Activated CD4-positive, alpha-beta T cell treated with anti-CD3 and anti-CD28 coated beads, Interleukin-2, amount 50 U/mL, for 1 hour (primary cell): ENCODE measurements around the gene L3MBTL4.
"Not testable (repeated sequence)": the region's sequence is repeated elsewhere in the genome, so short reads cannot be mapped to it uniquely, and the experiment has no call there.

Source experiments
- DNase-seq: peaks from one replicate; pipeline ENCODE4 v3.0.0-alpha.2; 2020

Gene L3MBTL4

GRCh38 chr18:6294148-6294784 lies 120.4 kb downstream of the L3MBTL4 start:
- no peak for DNase-seq

GRCh38 chr18:6289843-6290242 lies 124.9 kb downstream of the L3MBTL4 start:
- DNase-seq, result no peak

GRCh38 chr18:6286585-6286984 lies 128.1 kb downstream of the L3MBTL4 start:
- DNase-seq, result no peak

GRCh38 chr18:6284761-6285160 lies 129.9 kb downstream of the L3MBTL4 start:
- DNase-seq, result no peak

DNA sequence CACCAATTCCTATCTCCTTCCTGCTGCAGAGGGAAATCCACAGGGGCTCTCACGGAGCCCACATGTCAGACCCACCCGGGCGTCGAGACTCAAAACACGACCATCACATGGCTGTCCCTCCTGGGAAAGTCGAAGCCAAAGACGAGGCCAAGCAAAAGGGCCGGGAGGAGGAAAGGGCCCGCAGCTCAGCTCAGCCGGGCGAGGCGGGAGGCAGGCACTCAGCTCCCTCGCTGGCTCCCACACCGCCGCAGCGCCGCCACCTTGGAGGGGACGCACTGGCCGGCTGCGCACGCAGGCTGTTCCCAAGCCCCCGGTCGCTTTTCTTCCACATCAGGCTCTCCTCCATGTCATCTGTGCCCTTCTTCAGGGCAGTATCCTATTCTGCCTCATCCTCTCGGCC lies 130.4 kb downstream of the L3MBTL4 start:
- no peak for DNase-seq

- DNase-seq, result no peak
Observed at GRCh38 chr18:6281874-6282273, 132.8 kb downstream of the L3MBTL4 start.

DNA sequence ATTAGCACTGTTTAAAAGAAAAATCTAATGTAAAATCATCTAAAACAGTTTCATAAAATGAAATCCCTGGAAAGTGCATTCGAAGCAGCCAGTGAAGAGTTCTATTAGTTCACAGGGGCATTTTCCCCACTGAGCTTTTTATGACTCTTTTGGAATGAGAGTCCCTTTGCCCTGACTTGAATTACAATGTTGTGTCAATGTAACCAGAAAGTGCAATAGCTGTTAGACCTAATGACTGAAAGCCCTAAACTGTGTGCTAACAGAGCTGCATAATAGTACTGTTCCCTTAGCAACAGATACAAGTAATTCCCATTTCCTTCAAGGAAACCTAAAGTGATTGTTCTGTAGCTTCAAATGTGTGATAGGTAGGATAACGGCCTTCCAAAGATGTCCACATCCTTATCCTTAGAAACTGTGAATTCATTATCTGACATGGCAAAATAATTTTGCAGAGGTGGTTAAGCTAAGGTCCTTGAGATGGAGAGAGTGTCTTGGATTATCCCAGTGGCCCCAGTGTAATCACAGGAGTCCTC lies 134.4 kb downstream of the L3MBTL4 start:
- DNase-seq, result no peak

DNA sequence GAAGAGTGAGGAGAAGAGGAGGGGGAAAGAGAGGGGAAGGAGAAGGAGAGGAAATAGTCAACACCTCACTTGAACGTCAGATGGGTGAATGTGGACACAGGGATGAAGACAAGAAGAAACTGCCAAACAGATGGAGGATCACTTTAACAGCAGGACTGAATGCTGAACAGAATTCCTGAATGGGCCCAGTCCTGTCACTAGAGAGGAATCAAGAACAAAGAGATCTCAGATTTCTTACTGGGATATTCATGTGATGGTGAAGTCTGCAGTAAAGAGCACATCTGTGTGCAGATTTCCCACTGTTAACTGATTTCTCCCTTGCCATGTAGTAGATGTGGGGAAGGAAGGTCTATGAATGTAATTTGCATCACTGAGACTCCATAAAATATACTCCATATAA lies 135.4 kb downstream of the L3MBTL4 start:
- no peak for DNase-seq

GRCh38 chr18:6273423-6273822 lies 141.3 kb downstream of the L3MBTL4 start:
- no peak for DNase-seq

DNA sequence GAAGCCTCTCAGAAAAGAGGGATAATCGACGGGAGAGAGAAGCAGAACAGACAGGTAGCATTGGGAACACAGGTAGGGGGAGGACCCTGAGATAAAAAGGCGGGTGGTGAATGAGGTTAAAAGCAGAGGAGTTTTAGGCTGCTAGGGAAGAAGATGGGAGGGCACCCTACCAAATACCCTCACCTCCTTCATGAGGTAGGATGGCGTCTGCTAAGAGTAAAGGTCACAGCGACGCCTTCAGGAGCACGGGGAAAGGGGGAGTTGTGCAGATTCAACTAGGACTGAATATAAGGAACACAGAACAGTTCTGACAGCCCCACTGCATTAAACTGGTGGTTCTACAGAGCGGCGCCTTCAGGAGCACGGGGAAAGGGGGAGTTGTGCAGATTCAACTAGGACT lies 142.6 kb downstream of the L3MBTL4 start:
- DNase-seq, result not testable (repeated sequence)

DNA sequence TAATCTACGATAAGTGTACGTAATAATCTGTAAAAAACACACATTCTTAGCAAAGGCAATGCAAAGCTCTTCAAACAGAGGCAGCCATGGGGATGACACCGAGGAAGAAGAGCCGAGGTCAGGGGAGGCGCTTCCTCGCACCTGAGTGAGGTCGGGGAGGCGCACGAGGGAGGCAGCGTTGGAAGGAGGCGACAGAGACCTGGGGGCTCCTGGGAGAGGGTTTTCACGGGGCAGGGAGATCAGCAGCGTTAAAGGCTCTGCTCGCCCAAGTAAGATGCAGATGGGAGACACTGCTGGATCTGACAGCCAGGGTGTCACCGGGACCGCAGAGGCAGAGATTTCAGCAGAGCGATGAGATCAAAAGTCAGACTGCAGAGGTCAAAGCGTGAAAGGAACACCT lies 143.1 kb downstream of the L3MBTL4 start:
- DNase-seq, result no peak

DNA sequence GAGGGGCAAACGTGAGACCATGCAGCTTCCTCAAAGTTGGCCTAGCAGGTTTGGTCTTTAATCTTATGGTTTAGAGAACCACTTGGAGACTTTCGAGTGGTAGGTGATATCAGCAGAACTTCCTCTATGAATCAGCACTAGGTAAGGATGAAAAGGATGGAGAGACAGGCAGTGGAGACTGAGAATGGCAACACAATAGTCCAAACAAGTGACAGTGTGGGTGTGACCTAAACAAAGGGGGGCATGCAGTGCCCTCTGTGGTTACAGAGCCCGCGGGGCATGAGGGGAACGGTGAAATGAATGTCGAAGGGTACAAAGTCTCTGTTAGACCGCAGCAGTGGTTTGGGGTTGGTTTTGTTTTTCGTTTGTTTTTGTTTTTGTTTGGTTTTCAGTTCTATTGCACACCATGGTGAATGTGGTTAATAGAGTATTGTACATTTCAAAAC lies 143.9 kb downstream of the L3MBTL4 start:
- no peak for DNase-seq

DNA sequence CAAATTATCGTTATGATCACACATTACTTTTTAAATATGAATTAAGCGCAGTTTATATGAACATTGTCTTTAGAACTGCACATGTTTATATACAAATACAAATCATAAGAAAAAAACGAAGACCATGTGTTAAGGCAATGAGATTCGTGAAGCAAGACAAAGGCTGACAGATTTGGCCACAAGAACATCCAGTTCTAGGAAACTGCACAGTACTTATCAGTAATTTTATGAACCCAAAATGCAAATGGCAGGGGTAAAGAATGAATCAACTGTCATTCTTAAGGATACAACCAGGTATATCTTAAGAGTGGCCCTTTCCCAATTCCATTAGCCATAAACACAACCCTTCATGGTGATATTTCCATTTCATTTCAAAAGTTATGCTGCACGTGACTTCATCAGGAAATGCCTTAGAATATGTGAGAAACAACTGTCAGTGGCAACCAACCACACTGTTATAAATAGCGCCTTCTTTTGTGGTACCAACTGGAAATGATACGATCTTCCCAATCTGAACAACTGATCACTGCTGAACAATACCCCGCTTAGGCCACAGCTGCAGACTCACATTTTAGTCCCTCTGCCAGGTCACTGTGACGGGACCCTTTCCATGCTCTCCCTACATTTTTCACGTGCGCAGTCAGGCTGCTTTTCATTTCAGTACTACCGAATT lies 144.9 kb downstream of the L3MBTL4 start:
- DNase-seq, result no peak

DNA sequence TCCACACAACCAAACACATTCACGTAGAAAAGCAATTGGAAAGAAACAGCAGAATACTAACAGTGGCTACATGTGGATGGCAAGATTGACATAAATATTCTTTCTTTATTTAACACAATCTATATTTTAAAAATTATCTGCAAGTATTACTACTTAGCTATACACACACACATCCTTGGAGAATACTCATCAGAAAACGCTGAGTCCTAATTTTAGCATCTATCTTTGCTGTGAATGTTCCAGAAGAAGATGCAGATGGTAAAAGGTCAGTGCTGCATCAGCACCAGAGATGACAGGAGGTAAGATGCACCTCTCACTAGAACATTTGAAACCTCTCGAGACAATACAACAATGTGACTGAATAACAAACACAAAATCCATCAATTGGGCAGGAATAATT lies 148.5 kb downstream of the L3MBTL4 start:
- DNase-seq, result no peak

DNA sequence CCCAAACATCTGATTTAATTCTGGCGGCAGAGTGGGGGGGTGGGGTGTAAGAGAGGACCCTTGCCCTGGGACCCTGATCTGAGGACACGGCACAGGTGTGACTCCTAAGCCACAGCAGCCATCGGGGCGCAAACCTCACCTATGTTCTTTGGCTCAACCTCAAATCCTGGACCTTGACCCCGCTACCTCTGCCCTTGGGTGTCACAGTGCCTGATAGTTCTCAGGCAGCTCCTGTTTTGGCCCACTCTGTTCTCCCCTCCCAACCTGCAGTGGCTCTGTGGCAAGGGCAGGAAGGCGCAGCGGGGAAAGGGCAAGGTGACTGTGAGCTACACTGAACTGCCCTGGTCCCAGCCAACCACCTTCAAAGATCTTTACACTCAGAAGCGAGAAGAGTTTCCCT lies 152.8 kb downstream of the L3MBTL4 start:
- no peak for DNase-seq

DNA sequence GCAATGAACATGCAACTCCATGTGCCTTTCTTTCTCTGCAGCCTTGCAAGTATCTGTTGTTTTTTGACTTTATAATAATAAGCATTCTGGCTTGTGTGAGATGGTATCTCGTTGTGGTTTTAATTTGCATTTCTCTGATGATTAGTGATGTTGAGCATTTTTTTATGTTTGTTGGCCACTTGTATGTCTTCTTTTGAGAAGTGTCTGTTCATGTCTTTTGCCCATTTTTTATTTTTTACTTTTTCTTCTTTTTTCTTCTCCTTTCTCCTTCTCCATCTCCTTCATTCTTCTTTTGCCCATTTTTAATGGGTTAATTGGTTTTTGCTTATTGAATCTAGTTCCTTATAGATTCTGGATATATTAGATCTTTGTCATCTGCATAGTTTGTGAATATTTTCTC lies 155.4 kb downstream of the L3MBTL4 start:
- DNase-seq, result not testable (repeated sequence)

DNA sequence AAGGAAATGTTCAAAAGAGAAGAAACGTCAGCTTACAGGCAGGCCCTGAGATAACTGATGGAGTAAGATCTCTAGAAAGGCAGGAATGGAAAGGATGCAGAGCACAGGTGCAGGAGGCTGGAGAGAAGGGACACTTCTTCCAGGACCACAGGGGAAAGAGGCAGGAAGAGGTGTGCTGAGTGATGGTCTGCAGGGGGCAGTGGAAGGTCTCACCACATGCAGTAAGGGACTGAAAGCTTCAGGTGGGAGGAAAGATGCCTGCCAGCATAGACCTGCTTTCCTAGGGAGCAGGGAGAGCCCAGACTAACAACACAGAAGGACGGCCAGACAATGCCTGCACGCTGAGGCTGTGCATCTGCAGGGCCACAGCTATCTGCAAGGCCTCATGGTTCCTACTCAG lies 156.8 kb downstream of the L3MBTL4 start:
- no peak for DNase-seq

DNA sequence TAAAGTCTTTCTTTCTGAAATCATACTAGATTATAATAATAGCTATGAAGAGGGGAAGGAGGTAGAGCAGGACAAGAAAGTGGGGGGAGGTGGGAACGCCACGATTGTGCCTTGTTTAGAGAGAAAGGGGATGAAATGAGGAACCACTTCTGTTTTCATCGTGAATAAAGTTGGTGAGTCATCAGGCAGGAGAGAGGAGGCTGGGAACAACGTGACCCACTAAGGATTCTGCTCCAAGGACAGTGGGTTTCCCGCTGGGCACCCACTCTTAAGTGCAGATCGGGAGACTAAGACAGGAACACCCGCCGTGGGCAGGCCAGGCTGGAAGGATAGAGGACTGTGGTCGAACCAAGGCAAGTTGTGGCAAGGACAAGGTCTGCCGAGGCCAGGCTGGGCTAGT lies 158.2 kb downstream of the L3MBTL4 start:
- no peak for DNase-seq

DNA sequence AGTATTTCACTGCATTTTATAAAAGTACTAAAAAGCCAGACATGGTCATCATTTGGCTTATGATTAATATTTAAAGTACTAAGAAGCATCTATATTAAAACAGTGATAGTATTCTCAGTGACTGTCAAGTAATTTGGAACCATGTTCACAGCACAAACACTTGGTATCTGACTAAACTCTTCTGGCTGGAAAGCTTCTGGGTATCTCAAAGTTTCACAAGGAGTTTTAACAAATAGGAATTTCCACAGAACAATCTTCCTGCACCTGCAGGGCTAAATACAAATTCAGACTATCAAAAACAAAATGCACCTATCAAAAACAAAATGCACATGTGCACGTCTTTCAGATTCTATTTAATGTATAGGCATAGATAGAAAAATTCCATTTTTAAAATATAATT lies 158.8 kb downstream of the L3MBTL4 start:
- no peak for DNase-seq

- DNase-seq, result no peak
Observed at GRCh38 chr18:6255116-6255705, 159.5 kb downstream of the L3MBTL4 start.

DNA sequence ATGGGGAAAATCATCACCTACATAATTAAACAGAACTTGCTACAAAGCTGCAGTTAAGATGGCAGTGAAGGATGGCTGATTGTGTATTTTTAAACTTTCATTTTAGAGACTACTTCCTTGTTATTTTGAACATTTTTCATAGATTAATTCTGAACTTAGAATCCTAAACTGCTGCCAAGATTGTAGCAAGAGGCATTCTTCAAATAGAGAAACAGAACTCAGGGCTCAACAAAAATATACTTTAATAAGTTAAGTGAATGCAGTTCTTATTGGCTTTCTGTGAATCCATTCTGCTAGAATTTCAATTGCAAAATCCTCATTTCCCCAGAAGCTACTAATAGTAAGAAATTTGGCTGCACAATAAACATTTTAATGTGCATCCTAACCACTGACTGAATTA lies 160.3 kb downstream of the L3MBTL4 start:
- no peak for DNase-seq

DNA sequence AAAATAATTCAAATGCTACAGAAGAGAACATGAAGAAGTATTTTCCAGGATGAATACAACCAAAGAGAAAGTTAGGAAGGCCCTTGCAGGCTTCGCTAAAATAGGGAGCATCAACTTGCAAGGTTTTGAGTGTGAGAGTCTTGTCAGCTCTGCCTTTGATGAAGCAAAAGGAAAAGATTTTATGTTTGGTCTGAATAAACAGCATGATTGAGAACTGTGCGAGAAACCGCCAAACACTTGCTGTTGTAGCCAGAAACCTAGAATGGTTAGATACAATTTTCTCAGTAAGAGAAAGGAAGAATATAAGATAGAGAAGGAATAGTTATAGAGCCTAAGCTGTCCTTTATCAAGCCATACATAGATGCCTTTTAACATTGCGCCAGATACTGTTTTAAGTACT lies 163.6 kb downstream of the L3MBTL4 start:
- no peak for DNase-seq

DNA sequence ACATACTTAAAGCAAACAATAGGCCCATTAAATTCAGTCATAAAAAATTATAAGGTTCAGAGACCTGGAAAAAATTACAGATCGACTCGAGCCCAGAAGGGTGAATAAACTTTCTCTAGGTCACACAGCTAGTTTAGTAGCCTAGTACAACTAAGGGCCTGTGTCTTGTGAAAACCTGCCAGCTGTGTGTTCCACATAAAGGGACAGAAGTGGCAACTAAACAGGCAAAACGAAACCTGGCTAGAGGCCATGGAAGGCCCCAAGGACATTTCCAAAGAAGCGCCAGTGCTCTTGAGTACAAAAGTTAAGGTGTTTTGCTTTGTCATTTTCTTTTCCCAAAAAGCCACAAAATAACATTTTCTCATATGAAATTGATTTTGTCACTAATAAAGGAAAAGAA lies 164.9 kb downstream of the L3MBTL4 start:
- no peak for DNase-seq

GRCh38 chr18:6249170-6249569 lies 165.5 kb downstream of the L3MBTL4 start:
- no peak for DNase-seq
